ENCODE measurements around the gene UBXN10.
"Not testable (repeated sequence)": the region's sequence is repeated elsewhere in the genome, so short reads cannot be mapped to it uniquely, and the experiment has no call there.

UBXN10 gene

DNA sequence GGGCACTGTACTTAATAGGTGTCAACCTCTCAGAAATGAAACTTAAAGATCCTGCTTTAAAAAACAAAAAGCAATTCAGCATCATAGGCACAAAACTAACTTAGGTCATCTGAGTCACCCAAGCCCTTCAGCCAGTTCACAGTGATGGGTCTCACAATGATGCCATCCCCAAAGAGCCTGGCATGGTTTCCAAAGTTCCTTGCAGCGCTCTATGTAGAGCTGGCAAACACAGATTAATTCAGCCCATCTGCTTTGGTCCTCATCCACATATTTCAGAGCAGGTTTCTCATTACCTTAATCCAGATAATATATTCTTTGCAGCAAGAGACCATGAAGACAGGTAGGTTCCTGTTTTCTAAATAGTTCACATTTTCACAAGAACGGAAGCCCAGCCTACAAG, 15.1 kb downstream of the UBXN10 start:
- DNase-seq (ENCODE audit: low spot score), result no peak

DNA sequence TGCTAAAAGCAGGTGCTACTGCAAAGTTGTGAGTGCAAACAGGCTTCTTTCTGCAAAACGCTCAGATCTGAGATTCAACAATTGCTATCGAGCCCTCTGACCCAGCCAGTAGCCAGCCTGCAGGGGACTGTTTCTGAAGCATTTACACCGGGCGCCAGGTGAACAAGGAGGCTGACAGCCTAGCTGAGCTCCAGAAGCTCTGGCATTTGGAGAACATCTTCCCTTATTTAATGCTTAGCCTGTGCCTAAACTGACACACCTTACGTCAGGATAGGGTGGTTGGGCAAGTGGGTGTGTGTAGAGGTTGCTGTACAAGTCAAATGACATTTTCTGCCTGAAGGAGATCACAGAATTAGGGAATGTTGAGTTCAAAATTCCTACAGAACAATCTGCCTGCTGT, 16.3 kb downstream of the UBXN10 start:
- peak; percentile 75 for DNase-seq (ENCODE audit: low spot score)

DNA sequence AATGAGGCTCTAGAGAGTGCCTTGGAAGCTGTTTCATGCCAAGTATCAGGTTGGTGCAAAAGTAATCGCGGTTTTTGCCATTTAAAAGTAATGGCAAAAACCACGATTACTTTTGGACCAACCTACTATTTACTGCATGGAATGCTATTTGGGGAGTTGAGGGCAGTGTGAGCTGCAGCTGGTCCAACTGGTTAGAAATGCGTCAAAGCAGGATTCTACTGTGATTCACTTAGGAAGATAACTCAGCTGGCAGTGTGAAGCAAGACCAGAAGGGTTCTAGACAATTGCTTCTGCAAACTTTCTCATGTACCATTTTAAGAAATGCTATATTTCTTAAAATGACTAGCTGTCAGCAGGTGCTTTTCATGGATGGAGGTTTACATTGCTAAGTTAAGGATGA, 21.6 kb downstream of the UBXN10 start:
- DNase-seq (ENCODE audit: low spot score), result no peak

DNA sequence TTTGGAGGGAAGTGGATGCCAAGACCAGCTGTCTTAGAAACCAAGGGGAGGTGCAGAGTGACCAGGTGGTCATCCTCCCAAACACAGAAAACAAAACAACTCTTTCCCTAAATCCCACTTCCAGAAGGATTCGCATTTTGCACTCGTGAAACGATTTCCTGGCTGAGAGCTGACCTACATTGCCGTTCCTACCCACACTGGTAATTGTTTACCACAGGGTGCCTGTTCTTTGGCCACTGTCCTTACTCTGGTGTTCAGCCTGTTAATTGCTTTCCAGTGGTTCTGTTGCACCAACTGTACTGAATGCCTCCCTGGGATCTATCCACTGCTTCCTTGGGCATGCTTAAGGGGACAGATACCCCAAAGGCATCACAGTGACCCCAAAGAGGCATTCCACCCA, 23.6 kb downstream of the UBXN10 start:
- no peak for DNase-seq (ENCODE audit: low spot score)

DNA sequence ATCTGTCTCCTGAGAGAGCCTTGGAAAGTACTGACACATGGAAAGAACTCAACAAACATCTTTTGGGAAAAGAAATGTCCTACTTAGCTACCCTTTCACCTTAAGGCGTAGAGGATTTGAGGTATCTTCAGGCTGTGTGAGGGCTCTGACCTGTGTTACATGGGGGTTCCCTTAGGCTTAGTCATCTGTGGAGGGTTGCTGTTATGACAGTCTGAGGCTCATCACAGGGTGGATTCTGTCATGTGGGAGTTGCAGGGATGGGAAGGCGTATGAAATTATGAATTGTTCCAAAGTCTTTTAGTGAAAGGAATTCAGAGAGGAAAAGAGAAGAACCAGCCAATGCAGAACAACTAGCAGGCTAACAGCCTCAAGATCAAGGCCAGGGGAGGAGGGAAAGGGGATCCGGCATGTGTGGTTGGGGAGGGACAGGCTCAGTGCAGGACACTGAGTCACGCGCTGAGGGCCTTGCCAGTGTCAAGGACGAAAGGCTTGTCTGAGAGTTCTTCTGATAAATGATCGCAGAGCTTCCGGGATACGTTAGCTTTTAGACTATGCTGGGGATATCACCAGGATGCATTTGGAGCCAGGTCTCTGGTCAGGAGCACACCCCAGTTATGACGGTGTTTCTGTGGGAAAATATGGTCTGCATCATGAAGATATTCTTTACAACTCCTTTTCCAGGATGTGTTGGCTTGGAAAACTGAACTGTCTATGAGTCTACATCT, 25.0 kb downstream of the UBXN10 start:
- peak; percentile 73 for DNase-seq (ENCODE audit: low spot score)

DNA sequence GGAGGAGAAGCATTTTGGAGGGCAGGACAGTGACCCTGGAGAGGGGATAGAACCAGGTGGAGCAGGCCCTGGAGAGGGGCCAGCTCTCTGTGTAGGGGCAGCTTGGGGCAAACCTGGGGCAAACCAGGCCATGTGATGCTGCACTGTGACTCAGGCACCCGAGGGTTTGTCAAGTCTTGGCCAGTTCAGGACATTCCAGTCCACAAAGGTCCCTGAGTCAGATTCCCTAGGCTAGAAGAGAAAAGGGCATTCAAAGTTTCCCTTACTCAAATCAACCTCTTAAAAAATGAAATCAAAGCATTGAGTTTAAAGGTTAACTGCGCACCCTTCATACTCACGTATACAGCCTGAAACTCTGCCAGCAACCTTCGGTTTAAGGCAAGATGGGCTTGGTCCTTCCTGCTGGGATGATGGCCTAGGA, 25.6 kb downstream of the UBXN10 start:
- DNase-seq (ENCODE audit: low spot score), result no peak

DNA sequence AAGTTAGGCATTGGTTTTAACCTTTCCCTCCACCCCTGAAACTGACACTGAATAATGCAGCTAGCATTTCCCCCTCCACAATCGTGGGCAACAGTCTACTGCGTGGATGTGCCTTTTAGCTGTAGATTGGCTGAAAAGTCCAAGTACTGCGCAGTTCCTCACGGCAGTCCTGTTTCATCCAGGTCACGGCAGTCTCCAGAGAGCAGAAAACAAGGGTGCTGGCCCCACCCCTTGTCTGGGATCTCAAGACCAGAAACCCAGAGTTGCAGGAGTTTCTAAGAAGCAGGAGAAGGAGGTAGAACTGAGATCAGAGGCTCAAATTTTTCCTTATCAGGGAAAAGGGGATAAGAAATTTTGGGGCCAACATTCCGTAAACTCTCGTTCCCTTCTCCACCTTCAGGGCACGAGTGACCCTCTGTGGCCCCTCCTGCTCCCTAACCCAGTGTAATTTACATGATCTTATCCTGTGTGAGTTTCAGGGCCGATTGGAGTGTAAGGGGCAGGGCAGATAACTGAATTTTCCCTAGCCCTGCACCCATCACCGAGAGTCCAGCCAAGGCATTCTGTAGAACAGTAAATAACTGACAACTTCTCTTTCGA, 26.3 kb downstream of the UBXN10 start:
- DNase-seq (ENCODE audit: low spot score), result no peak

DNA sequence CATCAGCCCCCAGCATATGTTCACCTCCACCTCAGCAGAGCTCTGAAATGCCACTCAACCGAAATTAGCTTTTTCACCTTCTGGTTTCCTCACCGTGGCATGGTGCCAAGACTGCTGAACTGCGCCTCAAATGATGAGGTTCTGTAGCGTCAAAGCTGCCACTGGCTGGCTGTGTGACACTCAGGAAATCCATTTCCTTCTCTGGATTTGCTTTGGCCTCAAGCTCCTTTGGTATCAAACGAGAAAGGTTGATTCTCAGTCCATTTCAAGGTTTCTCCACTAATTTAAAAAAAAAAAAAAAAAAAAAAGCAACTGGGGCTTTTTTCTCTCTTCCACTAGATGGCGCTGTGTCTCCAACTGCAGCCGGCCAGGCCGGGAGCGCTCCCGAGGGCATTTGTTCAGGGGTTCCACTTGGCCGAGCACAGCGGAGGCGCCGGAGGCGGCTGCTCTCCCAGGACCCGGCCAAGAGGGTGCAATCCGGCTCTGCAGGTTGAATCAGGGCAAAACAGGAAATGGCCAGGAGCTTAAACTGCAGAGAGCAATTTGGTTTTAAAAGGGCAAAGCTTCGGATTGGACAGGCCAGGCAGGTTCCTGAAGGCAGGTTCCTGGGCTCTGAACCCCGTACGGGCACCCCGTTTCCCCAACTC, 26.9 kb downstream of the UBXN10 start:
- DNase-seq (ENCODE audit: low spot score), result no peak

DNA sequence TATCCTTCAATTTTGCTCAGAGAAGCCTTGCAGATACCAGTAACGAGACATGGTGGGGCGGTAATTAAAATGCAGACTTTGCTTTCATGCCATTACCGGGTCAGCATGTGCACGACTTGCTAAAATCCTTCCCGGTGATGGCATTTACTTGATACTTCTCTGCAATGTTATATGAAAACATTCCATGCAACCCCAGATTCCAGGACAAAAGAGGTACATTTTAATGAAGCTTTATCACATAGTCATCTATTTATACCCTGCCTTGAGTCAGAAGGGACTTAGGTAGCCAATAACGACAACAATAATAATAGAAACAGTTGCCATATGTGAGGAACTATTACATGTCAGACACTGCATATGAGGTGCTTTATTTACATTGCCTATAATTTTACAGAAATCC, 29.8 kb downstream of the UBXN10 start:
- no peak for DNase-seq (ENCODE audit: low spot score)

DNA sequence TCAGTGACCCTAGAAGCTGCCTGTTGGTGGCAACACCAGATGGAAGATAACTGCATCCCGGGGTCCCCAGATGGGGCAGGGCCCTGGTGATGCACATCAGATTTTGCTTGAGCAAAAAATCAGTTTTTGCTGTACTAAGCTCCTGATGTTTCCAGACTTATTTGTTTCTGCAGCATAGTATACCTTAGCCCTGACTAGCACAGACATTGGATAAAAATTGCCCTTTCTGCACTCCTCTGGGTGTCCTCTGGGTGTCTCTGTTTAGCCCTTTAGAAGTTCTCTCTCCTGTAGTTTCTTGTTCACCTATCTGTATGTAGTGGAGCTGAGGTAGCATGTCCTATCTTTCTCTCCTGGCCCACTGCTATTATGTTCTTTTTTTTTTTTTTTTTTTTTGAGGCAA, 30.7 kb downstream of the UBXN10 start:
- no peak for DNase-seq (ENCODE audit: low spot score)

DNA sequence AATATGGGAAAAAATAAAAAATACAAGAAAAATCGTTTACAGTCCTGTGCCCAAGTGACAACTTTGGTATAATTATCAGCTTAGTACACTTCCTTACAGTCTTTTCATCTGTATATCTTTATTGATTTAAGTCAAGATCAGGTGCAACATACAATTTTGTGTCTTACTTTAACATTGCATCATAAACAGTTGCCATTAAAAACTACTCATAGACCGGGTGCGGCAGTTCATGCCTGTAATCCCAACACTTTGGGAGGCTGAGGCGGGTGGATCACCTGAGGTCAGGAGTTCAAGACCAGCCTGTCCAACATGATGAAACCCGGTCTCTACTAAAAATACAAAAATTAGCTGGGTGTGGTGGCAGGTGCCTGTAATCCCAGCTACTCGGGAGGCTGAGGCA, 33.2 kb downstream of the UBXN10 start:
- DNase-seq (ENCODE audit: low spot score), result not testable (repeated sequence)

DNA sequence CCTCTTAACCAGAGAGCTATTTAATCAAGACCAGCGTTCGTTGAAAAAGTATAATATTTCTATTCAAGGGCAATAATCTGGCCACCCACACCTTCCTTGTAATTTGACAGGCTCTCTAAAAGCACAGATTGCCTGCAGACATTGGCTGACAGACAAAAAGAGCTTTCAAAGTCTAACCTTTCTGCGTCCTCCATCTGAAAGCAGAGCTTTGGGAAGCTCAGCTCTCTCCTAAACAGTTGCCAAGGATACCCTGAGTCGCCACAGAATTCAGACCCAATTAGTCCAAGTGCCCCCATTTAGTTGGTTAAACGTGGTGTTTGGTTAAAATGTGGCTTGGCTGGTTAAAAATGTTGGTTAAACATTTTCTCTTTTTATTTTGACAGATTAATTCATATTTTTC, 34.1 kb downstream of the UBXN10 start:
- peak; percentile 58 for DNase-seq (ENCODE audit: low spot score)

DNA sequence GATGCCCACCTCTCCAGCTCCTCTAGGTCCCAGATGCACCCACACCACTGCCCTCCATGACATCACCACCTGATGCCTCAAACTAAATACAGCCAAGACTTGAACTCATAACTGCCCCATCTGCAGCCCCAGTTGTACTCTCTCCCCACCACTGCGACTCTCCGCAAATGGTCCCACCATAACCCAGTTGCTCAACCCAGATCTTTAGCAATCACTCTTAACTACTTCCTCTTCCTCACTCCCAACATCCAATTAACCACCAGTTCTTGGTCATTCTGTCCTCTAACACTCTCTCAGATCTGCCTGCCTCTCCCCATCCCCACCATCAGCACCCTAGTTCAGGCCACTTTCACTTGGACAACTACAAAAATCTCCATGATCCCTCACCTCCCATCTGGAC, 37.2 kb downstream of the UBXN10 start:
- DNase-seq (ENCODE audit: low spot score), result no peak

DNA sequence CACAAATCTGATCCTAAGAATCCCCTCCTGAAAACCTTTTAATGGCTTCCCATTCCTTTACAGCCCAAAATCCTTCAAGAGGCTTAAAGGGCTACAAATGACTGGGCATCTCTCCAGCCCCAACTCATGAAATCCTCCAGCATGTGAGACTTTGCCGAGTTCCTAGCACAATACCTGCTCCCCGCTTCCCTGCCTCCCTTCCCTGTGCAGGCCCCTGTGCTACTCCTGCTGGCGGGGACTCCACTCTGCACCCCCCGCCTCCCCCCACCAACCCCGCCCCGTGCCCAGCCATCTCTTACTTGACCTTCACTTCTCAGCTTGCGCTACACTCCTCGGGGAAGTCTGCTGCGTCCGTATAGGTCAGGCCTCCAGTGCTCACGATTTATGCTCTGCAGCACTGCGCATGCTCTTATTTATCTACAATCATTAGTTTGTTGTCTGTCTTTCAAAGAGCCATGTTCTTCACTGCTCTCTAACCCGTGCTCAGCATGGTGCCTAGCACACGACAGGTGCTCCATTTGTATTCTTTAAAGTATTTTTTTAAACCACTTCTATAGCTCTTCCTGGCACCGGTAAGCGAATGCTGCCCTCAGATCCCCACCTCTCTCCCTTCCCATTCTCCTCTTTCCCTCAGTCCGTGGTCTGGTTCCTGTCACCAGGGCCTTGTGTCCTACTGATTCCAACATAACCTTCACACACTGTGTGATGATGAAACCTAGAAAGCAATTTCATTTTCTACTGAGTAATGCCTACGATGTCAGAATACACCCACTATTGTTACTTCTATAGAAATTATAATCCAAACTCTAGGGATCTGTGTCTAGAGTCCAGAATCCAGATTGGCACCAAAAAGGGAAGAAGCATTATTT, 37.9 kb downstream of the UBXN10 start:
- DNase-seq (ENCODE audit: low spot score), result no peak

DNA sequence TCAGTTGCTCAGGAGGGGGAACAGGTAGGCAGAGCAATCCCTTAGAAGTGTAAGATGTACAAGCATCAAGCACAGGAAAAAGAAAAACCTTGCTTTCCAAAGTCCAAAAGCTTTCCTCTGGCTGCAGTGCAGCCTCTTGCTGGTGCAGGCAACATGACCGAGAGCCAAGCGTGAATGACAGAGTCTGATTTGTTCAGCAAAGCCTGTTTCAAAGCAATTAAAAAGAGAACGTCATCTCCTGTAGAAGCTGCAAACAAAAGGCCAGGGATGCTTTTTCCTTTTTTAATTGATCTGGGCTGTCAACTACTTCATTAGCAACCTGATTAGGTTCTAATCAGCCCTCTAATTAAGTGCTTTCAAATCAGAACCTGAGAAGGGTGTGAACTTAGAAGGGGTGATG, 38.6 kb downstream of the UBXN10 start:
- DNase-seq (ENCODE audit: low spot score), result no peak

DNA sequence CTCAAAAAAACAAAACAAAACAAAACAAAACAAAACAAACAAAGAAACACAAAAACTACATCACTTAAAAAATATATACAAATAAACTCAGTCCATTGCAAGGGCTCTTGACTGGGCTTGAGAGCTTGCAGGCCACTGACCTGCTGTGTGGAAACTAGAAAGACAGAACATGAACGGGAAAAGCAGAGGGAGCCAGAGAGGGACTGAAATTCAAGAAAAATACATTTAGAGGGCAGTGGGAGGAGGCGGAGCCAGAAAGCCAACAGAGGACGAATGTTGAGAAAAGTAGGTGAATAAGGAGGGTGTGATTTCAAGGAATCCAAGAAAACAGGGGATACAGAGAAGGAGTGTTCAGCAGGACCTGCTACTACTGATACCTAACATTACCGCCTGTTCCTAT, 41.8 kb downstream of the UBXN10 start:
- no peak for DNase-seq (ENCODE audit: low spot score)

DNA sequence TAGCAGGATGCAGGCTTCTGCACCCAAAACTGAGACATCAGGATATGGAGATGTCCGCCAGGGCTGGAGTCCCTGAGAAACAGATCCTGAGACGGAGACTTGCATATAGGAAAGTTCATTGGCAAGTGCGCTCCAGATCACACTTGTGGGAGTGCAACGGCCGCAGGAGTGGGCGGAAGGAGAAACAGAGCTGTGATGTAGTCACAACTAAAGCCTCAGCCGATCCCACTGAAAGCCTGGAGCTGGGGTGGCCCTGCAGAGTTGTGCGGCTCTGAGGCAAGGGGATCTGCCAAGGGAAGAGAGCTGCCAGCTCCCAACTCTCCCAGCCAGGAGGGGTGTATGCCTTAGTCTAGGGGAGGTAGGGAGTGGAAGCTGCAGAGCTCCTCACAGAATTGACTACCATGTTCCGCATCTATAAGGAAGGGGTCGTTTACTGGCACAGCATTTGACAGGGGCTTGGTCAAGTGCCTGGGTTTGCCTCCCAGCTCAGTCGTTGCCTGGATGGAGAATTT, 42.5 kb downstream of the UBXN10 start:
- no peak for DNase-seq (ENCODE audit: low spot score)

DNA sequence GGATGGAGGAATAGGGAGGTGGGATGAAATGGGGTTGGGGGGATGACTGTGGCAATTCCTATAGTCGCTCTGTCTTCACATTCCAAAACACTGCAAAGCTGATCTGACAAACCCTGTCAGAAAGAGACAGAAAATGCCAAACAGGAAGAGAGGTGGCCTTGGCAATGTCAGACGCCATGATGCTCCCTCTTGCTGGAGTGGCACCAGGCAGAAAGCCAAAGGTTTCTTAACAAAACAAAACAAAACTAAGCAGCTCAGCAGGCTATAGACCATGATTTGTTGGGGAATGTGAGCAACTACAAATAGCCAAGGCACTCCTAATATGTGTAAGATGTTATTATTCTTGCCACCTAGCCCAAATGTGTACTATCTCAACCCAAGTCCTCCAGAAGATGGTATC, 43.3 kb downstream of the UBXN10 start:
- no peak for DNase-seq (ENCODE audit: low spot score)

DNA sequence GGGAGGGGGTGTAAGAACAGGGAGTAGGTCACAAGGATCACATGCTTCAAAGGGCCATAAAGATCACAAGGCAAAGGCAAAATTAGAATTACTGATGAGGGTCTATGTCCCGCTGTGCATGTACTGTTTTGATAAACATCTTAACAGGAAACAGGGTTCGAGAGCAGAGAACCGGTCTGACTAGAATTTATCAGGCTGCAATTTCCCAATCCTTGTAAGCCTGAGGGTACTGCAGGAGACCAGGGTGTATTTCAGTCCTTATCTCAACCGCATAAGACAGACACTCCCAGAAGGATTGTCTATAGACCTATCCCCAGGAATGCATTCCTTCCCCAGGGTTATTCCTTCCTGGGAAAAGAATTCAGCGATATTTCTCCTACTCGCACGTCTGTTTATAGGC, 46.7 kb downstream of the UBXN10 start:
- not testable (repeated sequence) for DNase-seq (ENCODE audit: low spot score)

DNA sequence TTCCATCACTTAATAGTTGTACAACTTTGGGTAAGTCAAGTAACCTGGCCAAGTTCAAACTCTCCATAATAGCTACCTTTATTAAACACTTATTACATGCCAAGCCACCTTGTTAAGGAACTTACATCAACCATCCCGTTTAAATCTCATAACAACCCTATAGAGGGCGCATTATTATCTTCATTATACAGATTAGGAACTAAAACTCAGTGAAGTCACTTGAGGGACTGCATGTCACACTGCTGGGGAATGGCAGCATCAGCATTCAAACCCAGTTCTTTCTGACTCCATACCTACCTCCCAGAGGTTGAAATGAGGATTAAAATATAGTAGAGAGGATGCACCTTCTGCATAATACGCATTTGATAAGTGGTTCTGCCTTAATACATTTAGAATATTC, 47.5 kb downstream of the UBXN10 start:
- no peak for DNase-seq (ENCODE audit: low spot score)

DNA sequence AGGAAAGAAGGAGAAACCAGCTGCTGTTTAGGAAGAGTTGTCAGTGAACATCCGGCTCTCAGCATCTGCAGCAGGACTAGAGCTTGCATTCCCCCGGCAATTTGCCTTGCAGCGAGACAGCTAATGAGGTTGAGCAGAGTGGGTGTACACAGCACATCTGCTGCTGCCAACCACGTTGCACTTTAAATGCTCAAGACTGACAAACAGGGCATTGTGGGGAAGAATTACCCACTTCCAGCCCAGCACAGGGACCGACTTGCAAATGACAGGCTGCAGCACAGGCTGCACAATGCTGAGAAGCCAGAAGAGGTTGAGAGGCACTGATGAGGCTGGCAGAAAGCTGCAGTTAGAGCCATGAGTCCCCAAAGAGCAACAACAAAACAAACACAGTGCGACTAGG, 48.0 kb downstream of the UBXN10 start:
- DNase-seq (ENCODE audit: low spot score), result peak; percentile 71

DNA sequence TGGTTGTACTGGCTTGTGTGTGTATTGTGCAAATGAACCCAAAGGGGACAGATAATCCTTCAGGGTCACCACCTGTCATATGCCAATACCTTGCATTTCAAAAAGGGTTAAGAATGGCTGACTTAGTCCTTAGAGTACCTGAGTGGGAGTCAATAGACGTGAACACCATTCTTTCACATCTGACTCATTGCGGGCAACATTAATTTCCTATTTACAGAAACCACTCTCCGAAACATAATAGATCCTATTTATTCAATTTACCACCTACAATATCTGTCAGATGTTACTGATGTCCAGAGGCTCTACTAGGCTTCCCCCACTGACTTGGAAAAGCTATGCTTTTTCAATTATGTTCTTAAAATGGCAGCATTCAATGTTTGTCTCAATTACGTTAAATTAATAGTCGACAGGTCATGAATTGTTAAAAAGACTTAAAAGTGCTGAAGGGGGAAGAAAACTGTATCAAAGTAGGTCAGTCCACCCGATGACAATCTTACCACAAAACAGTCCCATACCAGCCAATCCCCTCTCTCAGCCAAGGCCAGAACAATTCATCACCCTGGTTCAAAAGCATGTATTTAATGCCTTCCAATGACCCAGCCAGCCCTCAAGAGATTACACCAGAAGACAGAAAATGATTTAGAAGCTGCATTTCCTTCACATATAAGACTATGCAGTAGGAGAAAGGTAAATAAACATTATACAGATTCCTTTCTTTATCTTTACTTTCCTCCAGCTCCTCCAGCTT, 49.1 kb downstream of the UBXN10 start:
- no peak for DNase-seq (ENCODE audit: low spot score)
